Measurements from ENCODE around the gene HMGN1.

The HMGN1 gene

GRCh38 chr21:39312112-39313041 is 36.5 kb downstream of the HMGN1 start:
- Histone ChIP-seq H3K9ac (ENCODE audit: low read length) (peak overlapping the region; percentile 91), H2AFZ (ENCODE audit: low read length) (no peak overlapping the region), H3K4me3 (ENCODE audit: low read depth, low read length, poor library complexity, severe bottlenecking) (peak overlapping the region; percentile 83), H3F3A (ENCODE audit: insufficient read depth, low read length) (peaks cover 17% of the 10 kb centered on the region), H3K27me3 (ENCODE audit: insufficient read depth, low read length) (no peaks in the 10 kb centered on the region), H3K4me1 (ENCODE audit: insufficient read depth, low read length, severe bottlenecking) (peaks cover 45% of the 10 kb centered on the region), H4K20me1 (ENCODE audit: insufficient read depth, low read length) (no peaks in the 10 kb centered on the region), H3K36me3 (ENCODE audit: insufficient read depth, low read length) (peaks cover 45% of the 10 kb centered on the region), H3K27ac (ENCODE audit: low read depth, low read length, poor library complexity, severe bottlenecking) (peak overlapping the region; percentile 95), H3K79me2 (ENCODE audit: insufficient read depth, low read length) (peaks cover 43% of the 10 kb centered on the region), H3K9me2 (ENCODE audit: low read depth, low read length) (no peaks in the 10 kb centered on the region), H3K4me2 (ENCODE audit: low read length) (peak overlapping the region; percentile 97), H3K9me3 (ENCODE audit: low read length) (no peaks in the 10 kb centered on the region)
- TF ChIP-seq EZH2 (IDR thresholded peaks at IDR 0.05; ENCODE audit: borderline replicate concordance, low read length) = no peak
- no peak for TF ChIP-seq CTCF (IDR thresholded peaks at IDR 0.05; ENCODE audit: low read length)

GRCh38 chr21:39311164-39311563 is 37.7 kb downstream of the HMGN1 start:
- Histone ChIP-seq H2AFZ (ENCODE audit: low read length) (no peak overlapping the region), H3K9me3 (ENCODE audit: low read length) (no peaks in the 10 kb centered on the region), H3K9me2 (ENCODE audit: low read depth, low read length) (no peaks in the 10 kb centered on the region), H3K27ac (ENCODE audit: low read depth, low read length, poor library complexity, severe bottlenecking) (no peak overlapping the region), H3K4me2 (ENCODE audit: low read length) (peak overlapping the region; percentile 66; the same call in 1 of the 2 replicates), H3K4me1 (ENCODE audit: insufficient read depth, low read length, severe bottlenecking) (peaks cover 32% of the 10 kb centered on the region), H3K9ac (ENCODE audit: low read length) (no peak overlapping the region), H3K36me3 (ENCODE audit: insufficient read depth, low read length) (peaks cover 50% of the 10 kb centered on the region), H3K27me3 (ENCODE audit: insufficient read depth, low read length) (no peaks in the 10 kb centered on the region), H3F3A (ENCODE audit: insufficient read depth, low read length) (peaks cover 7% of the 10 kb centered on the region), H3K4me3 (ENCODE audit: low read depth, low read length, poor library complexity, severe bottlenecking) (no peak overlapping the region), H4K20me1 (ENCODE audit: insufficient read depth, low read length) (no peaks in the 10 kb centered on the region), H3K79me2 (ENCODE audit: insufficient read depth, low read length) (peaks cover 53% of the 10 kb centered on the region)
- TF ChIP-seq CTCF (IDR thresholded peaks at IDR 0.05; ENCODE audit: low read length) (no peak), EZH2 (IDR thresholded peaks at IDR 0.05; ENCODE audit: borderline replicate concordance, low read length) (no peak)

GRCh38 chr21:39307466-39307865 is 41.4 kb downstream of the HMGN1 start:
- TF ChIP-seq CTCF (IDR thresholded peaks at IDR 0.05; ENCODE audit: low read length) (no peak), EZH2 (IDR thresholded peaks at IDR 0.05; ENCODE audit: borderline replicate concordance, low read length) (no peak)
- H3F3A ChIP-seq (ENCODE audit: insufficient read depth, low read length) = no peaks in the 10 kb centered on the region
- no peaks in the 10 kb centered on the region for H4K20me1 ChIP-seq (ENCODE audit: insufficient read depth, low read length)
- H3K27ac ChIP-seq (ENCODE audit: low read depth, low read length, poor library complexity, severe bottlenecking) = no peak overlapping the region
- no peaks in the 10 kb centered on the region for H3K9me2 ChIP-seq (ENCODE audit: low read depth, low read length)
- no peak overlapping the region for H3K9ac ChIP-seq (ENCODE audit: low read length)
- H3K9me3 ChIP-seq (ENCODE audit: low read length) = no peaks in the 10 kb centered on the region
- peaks cover 57% of the 10 kb centered on the region for H3K79me2 ChIP-seq (ENCODE audit: insufficient read depth, low read length)
- H3K4me3 ChIP-seq (ENCODE audit: low read depth, low read length, poor library complexity, severe bottlenecking) = no peak overlapping the region
- H3K27me3 ChIP-seq (ENCODE audit: insufficient read depth, low read length) = no peaks in the 10 kb centered on the region
- no peak overlapping the region for H3K4me2 ChIP-seq (ENCODE audit: low read length)
- H3K36me3 ChIP-seq (ENCODE audit: insufficient read depth, low read length) = peaks cover 76% of the 10 kb centered on the region
- peaks cover 11% of the 10 kb centered on the region for H3K4me1 ChIP-seq (ENCODE audit: insufficient read depth, low read length, severe bottlenecking)
- H2AFZ ChIP-seq (ENCODE audit: low read length) = no peak overlapping the region
